GM23248 (cell line): ENCODE measurements around the gene FEM1B.

Source experiments
- EZH2 ChIP-seq: fragments of 200-600 bp; sonication (generic); IDR thresholded peaks from 2 replicates; pipeline ENCODE4 v1.6.1; 2018; ENCODE audit warnings: antibody characterized with exemption, mild to moderate bottlenecking; ENCODE audit not compliant: insufficient read depth, poor library complexity, severe bottlenecking
- EZH2phosphoT487 ChIP-seq: fragments of 200-600 bp; sonication (generic); IDR thresholded peaks from 2 replicates; pipeline ENCODE4 v1.6.1; 2018; ENCODE audit warnings: antibody characterized with exemption, moderate library complexity, mild to moderate bottlenecking, low read depth; ENCODE audit not compliant: insufficient read depth

GRCh38 chr15:68330416-68330815 is 52.9 kb downstream of the FEM1B start:
- TF ChIP-seq EZH2phosphoT487 (no peak), EZH2 (no peak)
